PFSK-1 (cell line): Measurements from ENCODE around the gene SLAMF9.

Source experiments
- POLR2AphosphoS5 ChIP-seq: IDR thresholded peaks from 2 replicates; pipeline ENCODE4 v1.6.1; 2012; ENCODE audit warnings: low read depth, mild to moderate bottlenecking, control low read depth, low read length, moderate library complexity
- TAF1 ChIP-seq: IDR thresholded peaks from 2 replicates; pipeline ENCODE4 v1.6.1; 2012; ENCODE audit warnings: low read length, control low read depth, borderline replicate concordance; ENCODE audit not compliant: insufficient read depth

DNA sequence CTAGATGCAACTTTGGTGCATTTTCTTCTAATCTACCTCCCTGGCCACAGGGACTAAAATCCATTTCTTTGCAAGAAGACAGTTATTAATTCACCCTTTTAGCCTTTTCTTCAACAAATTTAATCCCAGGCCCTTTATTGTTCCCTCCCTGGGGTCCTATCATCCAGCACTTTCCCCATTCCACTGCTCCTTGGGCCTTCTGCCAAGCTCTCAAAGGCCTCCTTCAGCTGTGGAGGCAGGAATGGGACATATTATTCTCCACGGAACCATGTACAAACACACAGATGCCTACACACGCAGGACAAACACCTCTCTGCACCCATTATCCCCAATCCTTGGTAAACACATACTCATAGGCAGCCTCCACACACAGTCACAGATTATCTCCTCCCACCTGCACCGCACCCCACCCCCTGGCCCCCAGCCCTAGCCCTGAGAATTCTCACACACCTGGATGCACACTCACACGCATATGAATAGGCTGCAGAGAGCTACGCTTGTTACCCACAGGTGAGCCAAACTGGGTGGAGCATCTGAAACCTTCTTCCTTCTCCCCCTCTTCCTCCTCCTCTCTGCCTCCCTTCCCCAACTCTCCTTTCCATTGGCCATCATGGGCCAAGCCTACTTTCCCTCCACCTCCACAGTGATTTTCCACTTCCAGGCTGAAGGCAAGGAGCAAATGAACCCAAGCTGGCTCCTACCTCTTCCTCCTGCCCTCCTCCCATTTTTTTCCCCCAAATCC is 40.4 kb downstream of the SLAMF9 start:
- TF ChIP-seq TAF1: no peak
- no peak for TF ChIP-seq POLR2AphosphoS5
